ENCODE results near the gene DLL4.
A peak's percentile ranks its signal among the peaks of the same experiment; 100 is the strongest.

DLL4 gene

DNA sequence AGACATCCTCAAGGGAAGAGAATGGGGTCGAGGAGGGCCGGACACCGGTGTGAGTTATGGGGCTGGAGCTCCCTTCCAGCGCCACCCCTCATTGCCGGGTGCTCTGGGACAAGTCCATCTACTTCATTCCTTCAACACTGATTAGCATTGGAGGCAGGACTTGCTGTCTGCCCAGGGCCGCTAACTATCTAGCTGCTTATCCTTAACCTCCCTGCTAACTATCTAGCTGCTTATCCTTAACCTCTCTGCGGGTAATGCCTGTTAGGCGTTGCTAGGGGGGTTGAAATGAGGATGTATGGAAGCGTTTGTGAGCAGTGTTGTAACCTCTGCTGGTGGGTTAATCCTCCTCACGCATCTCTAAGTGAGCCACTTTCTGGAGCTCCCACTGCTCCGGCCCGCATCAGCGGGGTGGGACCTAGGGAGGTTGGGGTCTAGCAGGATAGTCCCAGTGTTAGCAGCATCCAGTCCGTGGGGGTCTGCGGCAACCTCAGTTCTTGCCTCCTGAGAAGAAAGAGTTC lies 13.3 kb downstream of the DLL4 start:
- DNase-seq (ENCODE audit: low read depth), result no peak
- TF ChIP-seq, protein P1, sequence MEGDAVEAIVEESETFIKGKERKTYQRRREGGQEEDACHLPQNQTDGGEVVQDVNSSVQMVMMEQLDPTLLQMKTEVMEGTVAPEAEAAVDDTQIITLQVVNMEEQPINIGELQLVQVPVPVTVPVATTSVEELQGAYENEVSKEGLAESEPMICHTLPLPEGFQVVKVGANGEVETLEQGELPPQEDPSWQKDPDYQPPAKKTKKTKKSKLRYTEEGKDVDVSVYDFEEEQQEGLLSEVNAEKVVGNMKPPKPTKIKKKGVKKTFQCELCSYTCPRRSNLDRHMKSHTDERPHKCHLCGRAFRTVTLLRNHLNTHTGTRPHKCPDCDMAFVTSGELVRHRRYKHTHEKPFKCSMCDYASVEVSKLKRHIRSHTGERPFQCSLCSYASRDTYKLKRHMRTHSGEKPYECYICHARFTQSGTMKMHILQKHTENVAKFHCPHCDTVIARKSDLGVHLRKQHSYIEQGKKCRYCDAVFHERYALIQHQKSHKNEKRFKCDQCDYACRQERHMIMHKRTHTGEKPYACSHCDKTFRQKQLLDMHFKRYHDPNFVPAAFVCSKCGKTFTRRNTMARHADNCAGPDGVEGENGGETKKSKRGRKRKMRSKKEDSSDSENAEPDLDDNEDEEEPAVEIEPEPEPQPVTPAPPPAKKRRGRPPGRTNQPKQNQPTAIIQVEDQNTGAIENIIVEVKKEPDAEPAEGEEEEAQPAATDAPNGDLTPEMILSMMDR (IDR thresholded peaks at IDR 0.05; ENCODE audit: insufficient read depth, low read depth, low read length, missing control alignments), result no peak
- peak overlapping the region; percentile 59 for H3K4me3 ChIP-seq (ENCODE audit: low read depth, low read length)

DNA sequence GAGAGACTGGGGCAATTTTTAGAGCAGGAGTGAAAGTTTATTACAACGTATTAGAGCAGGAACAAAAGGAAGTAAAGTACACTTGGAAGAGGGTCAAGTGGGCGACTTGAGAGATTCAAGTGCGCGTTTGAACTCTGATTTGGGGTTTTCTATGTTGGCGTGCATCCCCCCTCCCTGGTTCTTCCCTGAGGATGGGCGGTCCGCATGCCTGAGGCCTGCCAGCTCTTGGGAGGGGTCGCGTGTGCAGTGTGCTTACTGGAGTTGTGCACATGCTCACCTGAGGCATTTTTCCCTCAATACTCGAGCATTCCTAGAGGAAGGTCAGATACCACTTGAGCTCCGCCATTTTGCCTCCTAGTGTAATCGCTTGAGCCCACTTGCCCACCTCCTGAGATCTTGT lies 13.7 kb downstream of the DLL4 start:
- peak overlapping the region; percentile 59 for H3K4me3 ChIP-seq (ENCODE audit: low read depth, low read length)
- TF ChIP-seq, protein P1 (IDR thresholded peaks at IDR 0.05; ENCODE audit: insufficient read depth, low read depth, low read length, missing control alignments), result no peak
- DNase-seq (ENCODE audit: low read depth), result no peak

DNA sequence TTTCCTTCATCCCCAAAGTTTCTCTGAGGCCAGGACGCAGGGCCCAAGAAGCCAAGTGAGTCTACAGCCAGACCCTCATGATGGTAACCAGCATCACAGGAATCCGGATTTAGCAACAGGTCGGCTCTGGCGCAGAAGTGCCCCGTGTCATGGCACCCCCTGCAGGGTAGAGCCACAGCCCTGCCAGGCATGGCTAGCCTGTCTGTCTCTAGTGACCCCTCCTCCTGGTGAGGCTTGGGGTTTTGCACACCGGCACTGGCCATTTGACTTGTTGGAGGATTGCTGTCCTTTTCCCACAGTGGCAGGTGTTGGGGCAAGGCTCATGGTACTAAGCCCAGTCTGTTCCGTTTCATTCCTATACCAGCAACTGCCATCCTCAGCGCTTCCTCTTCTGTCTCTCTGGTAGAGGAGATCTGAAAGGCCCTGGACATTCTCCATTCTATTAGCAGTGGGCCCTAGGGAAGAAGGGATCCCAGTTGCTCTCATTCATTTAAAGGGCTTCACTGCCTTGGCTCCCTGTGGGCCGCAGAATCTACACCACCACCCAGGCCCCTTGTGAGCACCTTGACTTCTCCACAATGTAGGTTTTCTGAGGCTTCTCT lies 14.7 kb downstream of the DLL4 start:
- DNase-seq (ENCODE audit: low read depth), result no peak
- no peak overlapping the region for H3K4me3 ChIP-seq (ENCODE audit: low read depth, low read length)
- TF ChIP-seq, protein P1 (IDR thresholded peaks at IDR 0.05; ENCODE audit: insufficient read depth, low read depth, low read length, missing control alignments), result no peak

DNA sequence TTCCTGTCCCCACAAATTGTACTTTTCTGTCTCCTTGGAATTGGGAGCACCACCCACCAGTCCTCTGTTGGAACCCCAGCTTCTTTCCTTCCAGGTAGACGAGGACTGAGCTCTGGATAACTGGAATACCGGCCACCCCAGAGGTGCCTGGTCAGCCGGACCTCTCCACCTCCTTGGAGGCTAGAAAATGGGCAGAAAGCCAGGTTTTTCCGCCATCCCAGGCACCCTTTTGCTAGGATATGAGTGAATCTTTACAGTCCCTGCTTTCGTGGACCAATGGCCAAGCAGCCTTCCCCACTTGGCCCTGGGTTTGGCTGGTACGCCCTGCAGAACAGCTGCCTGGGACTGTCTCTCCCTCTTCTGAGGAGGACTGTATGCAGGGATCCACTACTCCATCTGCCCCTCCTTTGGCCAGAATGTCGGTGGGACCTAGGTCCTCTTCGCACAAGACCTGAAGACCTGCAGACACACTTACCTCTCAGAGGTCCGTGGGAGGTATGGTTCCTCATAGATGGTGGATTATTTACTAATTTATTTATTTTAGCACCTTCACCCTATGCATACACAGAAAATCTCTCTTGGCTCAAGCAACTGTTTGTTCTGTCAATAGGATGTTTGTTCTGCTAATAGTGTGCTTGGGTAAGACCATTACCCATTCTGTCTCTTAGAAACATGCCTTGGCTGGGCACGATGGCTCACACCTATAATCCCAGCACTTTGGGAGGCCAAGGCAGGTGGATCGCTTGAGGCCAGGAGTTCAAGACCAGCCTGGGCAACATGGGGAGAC lies 15.6 kb downstream of the DLL4 start:
- no peak overlapping the region for H3K4me3 ChIP-seq (ENCODE audit: low read depth, low read length)
- TF ChIP-seq, protein P1 (IDR thresholded peaks at IDR 0.05; ENCODE audit: insufficient read depth, low read depth, low read length, missing control alignments), result no peak
- DNase-seq (ENCODE audit: low read depth), result no peak

DNA sequence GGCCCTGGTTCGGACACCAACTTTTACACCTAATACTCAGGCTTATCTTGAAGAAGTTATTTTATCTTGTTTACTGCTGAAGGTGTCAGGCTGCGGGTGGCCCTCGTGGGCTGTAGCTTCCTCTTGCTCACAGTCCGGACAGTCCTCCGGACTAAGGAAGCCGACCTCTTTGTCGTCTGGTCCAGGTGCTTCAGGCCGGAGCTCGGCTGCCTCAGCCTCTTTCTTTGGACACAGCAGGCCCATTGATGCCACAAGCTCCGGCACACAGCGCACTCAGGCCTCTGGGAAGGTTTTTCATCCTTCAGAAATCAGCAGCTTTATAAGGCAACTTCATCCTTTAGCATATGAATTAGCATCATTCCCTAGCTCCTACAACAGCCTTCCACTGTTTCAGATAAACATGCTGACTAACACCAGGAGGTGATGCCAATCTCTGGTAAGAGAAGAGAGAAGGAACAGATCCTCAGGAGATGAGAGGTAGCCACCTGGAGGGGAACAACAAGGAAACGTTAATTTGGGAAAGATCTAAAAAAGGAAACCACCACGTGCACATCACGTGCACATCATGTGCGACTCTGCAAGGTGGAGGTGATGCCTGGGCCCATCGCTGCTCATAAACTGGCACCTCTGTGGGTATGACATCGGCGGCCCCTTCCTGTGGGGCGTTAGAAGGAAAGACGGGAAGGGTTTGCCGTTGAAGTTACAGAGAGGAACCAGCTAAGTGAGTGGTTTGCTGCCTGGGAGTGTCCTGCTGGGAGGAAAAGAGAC lies 19.8 kb downstream of the DLL4 start:
- TF ChIP-seq, protein P1 (IDR thresholded peaks at IDR 0.05; ENCODE audit: insufficient read depth, low read depth, low read length, missing control alignments), result no peak
- no peak overlapping the region for H3K4me3 ChIP-seq (ENCODE audit: low read depth, low read length)
- no peak for DNase-seq (ENCODE audit: low read depth)

DNA sequence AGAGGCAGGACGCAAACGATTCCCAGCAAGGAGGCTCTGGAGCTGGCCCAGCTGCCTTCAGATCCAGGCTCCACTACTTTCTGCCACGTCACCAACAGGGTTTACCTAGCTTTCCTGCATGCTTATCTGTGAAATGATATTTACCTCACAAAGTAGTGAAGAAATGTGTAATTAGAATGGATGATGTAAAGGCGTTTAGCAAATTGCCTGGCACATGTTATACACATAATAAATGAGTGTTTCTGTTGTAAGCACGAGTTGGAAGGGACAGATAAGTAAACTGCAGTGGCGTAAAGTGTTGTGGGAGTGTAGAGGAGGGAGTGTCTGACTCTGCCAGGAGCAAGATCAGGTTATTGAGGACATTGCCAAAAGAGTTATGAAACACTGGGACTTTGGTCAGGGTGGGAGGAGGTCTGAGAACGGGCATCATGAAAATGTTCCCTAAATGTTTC lies 20.6 kb downstream of the DLL4 start:
- no peak overlapping the region for H3K4me3 ChIP-seq (ENCODE audit: low read depth, low read length)
- TF ChIP-seq, protein P1 (IDR thresholded peaks at IDR 0.05; ENCODE audit: insufficient read depth, low read depth, low read length, missing control alignments), result no peak
- DNase-seq (ENCODE audit: low read depth), result no peak

Data from GM12865 (cell line).